H9 (cell line): ENCODE results near the gene CCR3. TPM values are rescaled to one million over a fixed set of nuclear protein-coding genes. Genes with fewer than 3 reads are reported as not detected.

Experiments
- DNase-seq: peaks from one replicate; pipeline ENCODE4 v3.0.0-alpha.2; 2017
- H2AFZ ChIP-seq: one replicate; pipeline ENCODE4 v1.6.1; 2013; ENCODE audit warnings: mild to moderate bottlenecking, low read length, control low read depth, moderate library complexity
- H2AK5ac ChIP-seq: 2 replicates; pipeline ENCODE4 v1.6.1; 2013; ENCODE audit warnings: low read length, control low read depth, mixed read lengths; ENCODE audit not compliant: insufficient read length
- H2BK120ac ChIP-seq: one replicate; pipeline ENCODE4 v1.6.1; 2013; ENCODE audit warnings: low read depth, mild to moderate bottlenecking, low read length, control low read depth, inconsistent platforms; ENCODE audit not compliant: poor library complexity, severe bottlenecking
- H2BK12ac ChIP-seq: 2 replicates; pipeline ENCODE4 v1.6.1; 2013; ENCODE audit warnings: low read length, control low read depth, mixed read lengths, low read depth; ENCODE audit not compliant: insufficient read length
- H2BK15ac ChIP-seq: 2 replicates; pipeline ENCODE4 v1.6.1; 2013; ENCODE audit warnings: low read depth, low read length, control low read depth
- H2BK20ac ChIP-seq: one replicate; pipeline ENCODE4 v1.6.1; 2013; ENCODE audit warnings: low read depth, mild to moderate bottlenecking, low read length, control low read depth, inconsistent platforms; ENCODE audit not compliant: poor library complexity, severe bottlenecking
- H2BK5ac ChIP-seq: 2 replicates; pipeline ENCODE4 v1.6.1; 2013; ENCODE audit warnings: low read length, control low read depth, mixed read lengths; ENCODE audit not compliant: insufficient read length
- H3K14ac ChIP-seq: 2 replicates; pipeline ENCODE4 v1.6.1; 2013; ENCODE audit warnings: low read length, control low read depth; ENCODE audit not compliant: insufficient read depth
- H3K18ac ChIP-seq: 2 replicates; pipeline ENCODE4 v1.6.1; 2013; ENCODE audit warnings: low read depth, mild to moderate bottlenecking, mixed read lengths, low read length, control low read depth; ENCODE audit not compliant: insufficient read length
- H3K23ac ChIP-seq: 2 replicates; pipeline ENCODE4 v1.6.1; 2013; ENCODE audit warnings: low read length, control low read depth, mixed read lengths, low read depth; ENCODE audit not compliant: insufficient read length
- H3K23me2 ChIP-seq: 2 replicates; pipeline ENCODE4 v1.6.1; 2013; ENCODE audit warnings: low read depth, mild to moderate bottlenecking, mixed read lengths, low read length, control low read depth; ENCODE audit not compliant: insufficient read length, poor library complexity, severe bottlenecking
- H3K27ac ChIP-seq: 2 replicates; pipeline ENCODE4 v1.5.1; 2013; ENCODE audit warnings: low read length, control low read depth, mixed read lengths, low read depth; ENCODE audit not compliant: insufficient read length
- H3K27me3 ChIP-seq: 2 replicates; pipeline ENCODE4 v1.6.1; 2013; ENCODE audit warnings: low read length, control low read depth, inconsistent platforms; ENCODE audit not compliant: insufficient read depth
- H3K4ac ChIP-seq: 2 replicates; pipeline ENCODE4 v1.6.1; 2013; ENCODE audit warnings: low read depth, mild to moderate bottlenecking, control low read depth, inconsistent platforms, low read length, moderate library complexity
- H3K4me1 ChIP-seq: 2 replicates; pipeline ENCODE4 v1.6.1; 2013; ENCODE audit warnings: low read length, control low read depth, inconsistent platforms; ENCODE audit not compliant: insufficient read depth
- H3K4me2 ChIP-seq: 2 replicates; pipeline ENCODE4 v1.6.1; 2013; ENCODE audit warnings: low read length, control low read depth, mixed read lengths; ENCODE audit not compliant: insufficient read length, insufficient read depth
- H3K56ac ChIP-seq: 2 replicates; pipeline ENCODE4 v1.6.1; 2013; ENCODE audit warnings: low read depth, mild to moderate bottlenecking, mixed read lengths, low read length, control low read depth; ENCODE audit not compliant: insufficient read length
- H3K79me1 ChIP-seq: 2 replicates; pipeline ENCODE4 v1.6.1; 2013; ENCODE audit warnings: low read depth, mild to moderate bottlenecking, moderate library complexity, low read length, control low read depth, inconsistent platforms; ENCODE audit not compliant: insufficient read depth, poor library complexity, severe bottlenecking
- H3K79me2 ChIP-seq: 2 replicates; pipeline ENCODE4 v1.6.1; 2013; ENCODE audit warnings: low read length, control low read depth, inconsistent platforms; ENCODE audit not compliant: insufficient read depth
- H3K9ac ChIP-seq: 2 replicates; pipeline ENCODE4 v1.6.1; 2013; ENCODE audit warnings: low read length, control low read depth, mixed read lengths; ENCODE audit not compliant: insufficient read length; ENCODE audit errors: extremely low read depth
- H3K9me3 ChIP-seq: one replicate; pipeline ENCODE4 v1.6.1; 2013; ENCODE audit warnings: low read depth, low read length, inconsistent platforms; ENCODE audit not compliant: control insufficient read depth
- H3T11ph ChIP-seq: one replicate; pipeline ENCODE4 v1.6.1; 2013; ENCODE audit warnings: mild to moderate bottlenecking, low read length, control low read depth, inconsistent platforms
- H4K20me1 ChIP-seq: one replicate; pipeline ENCODE4 v1.6.1; 2013; ENCODE audit not compliant: control insufficient read depth, insufficient read length, insufficient read depth
- H4K5ac ChIP-seq: 2 replicates; pipeline ENCODE4 v1.6.1; 2013; ENCODE audit warnings: low read depth, mild to moderate bottlenecking, mixed read lengths, low read length, control low read depth; ENCODE audit not compliant: insufficient read length
- H4K8ac ChIP-seq: replicated peaks from 2 replicates; pipeline ENCODE4 v1.6.1; 2013; ENCODE audit warnings: low read length, control low read depth, mixed read lengths, low read depth; ENCODE audit not compliant: insufficient read length
- H4K91ac ChIP-seq: 2 replicates; pipeline ENCODE4 v1.6.1; 2013; ENCODE audit warnings: low read depth, mild to moderate bottlenecking, moderate library complexity, mixed read lengths, low read length, control low read depth; ENCODE audit not compliant: insufficient read length
- H3K27ac Mint-ChIP-seq, 3 experiments: 2 replicates in 2 of 3; 3 replicates in 1 of 3; pipeline ENCODE4 v1.8.0; 2020 to 2021; ENCODE audit warnings: mixed read lengths in 3 of 3, mild to moderate bottlenecking in 1 of 3, moderate library complexity in 1 of 3
- H3K27me3 Mint-ChIP-seq: 2 replicates; pipeline ENCODE4 v1.8.0; 2021; ENCODE audit warnings: low read depth, mild to moderate bottlenecking, moderate library complexity, mixed read lengths
- H3K36me3 Mint-ChIP-seq, 3 experiments: 2 replicates in 2 of 3; 3 replicates in 1 of 3; pipeline ENCODE4 v1.8.0; 2020 to 2021; ENCODE audit warnings: low read depth in 3 of 3, mixed read lengths in 3 of 3; ENCODE audit not compliant: insufficient read depth in 1 of 3
- H3K4me1 Mint-ChIP-seq, 2 experiments: 2 replicates each; pipeline ENCODE4 v1.8.0; 2020; ENCODE audit warnings: mixed read lengths in 2 of 2
- H3K4me3 Mint-ChIP-seq, 2 experiments: 2 replicates in 1 of 2; 3 replicates in 1 of 2; pipeline ENCODE4 v1.8.0; 2020 to 2021; ENCODE audit warnings: mild to moderate bottlenecking in 2 of 2, mixed read lengths in 2 of 2, moderate library complexity in 1 of 2
- H3K9me3 Mint-ChIP-seq, 2 experiments: 2 replicates in 1 of 2; 3 replicates in 1 of 2; pipeline ENCODE4 v1.8.0; 2020; ENCODE audit warnings: mild to moderate bottlenecking in 2 of 2, mixed read lengths in 2 of 2, moderate library complexity in 1 of 2
- WGBS: extraction: QIAGEN DNeasy Blood & Tissue Kit; methylation state at CpG from one replicate; pipeline ENCODE4 v1.1.7; 2013; ENCODE audit warnings: missing lambda C conversion rate, low lambda C conversion rate, mixed read lengths; ENCODE audit not compliant: insufficient read length; ENCODE audit errors: extremely low coverage; 5-methylcytosine and 5-hydroxymethylcytosine counted together
- total RNA-seq: library from RNA; stranded (reverse); gene quantifications from 2 replicates; pipeline ENCODE4 v1.2.1, GENCODE V29; 2021
- TF ChIP-seq, protein P1 (sequence below): fragments of 200-600 bp; sonication (generic); conservative IDR thresholded peaks from 3 replicates; pipeline ENCODE4 v1.8.0; 2021; ENCODE audit warnings: antibody characterized with exemption, mild to moderate bottlenecking

The CCR3 gene
- total RNA-seq, 1 experiment from 2014 or later, result not detected

DNA sequence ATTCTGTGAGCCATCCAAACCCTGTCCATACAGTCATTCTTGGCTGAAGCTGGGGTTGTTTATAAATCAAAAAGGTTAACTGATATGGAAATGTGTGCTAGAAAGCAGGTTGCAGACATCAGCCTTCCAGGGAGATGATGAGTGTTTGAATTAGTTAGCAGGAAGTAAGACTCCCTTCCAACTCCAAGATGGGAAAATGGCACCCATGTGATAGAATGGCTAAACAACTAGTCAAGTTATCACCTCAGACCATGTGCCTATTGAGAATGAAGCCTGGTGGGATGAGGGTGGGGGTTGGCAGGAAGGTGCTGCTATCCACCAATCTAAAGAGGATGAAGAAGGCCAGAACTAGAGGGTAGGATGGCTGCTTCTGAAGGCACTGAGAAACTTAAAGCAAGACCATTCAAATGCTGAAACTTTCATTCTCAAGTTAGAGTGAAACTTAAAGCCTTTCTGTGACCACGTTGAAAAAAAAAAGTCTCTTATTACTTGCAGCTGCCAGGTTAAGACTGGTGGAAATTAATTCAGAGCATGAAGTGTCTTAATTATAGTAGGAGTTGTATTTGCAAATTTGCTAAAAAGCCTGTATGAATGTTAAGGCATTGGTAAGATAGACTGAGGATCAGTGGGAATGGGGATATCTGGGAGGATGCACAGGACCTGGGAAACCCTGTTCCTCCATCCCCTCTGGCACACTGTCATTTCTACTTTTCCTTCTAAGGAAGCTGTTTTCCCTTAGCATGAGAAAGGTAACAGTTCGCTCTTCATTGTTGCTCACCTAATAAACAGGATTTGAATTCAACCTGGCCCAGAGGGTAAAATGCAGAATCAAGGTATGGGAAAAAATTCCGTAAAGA is 36.8 kb downstream of the CCR3 start:
- Histone ChIP-seq H4K91ac (no peak overlapping the region), H2AFZ (no peak overlapping the region), H4K8ac (no peak overlapping the region), H3K18ac (no peak overlapping the region), H2BK15ac (no peak overlapping the region), H3K27ac (no peak overlapping the region), H2AK5ac (no peak overlapping the region), H3K4me2 (no peak overlapping the region), H2BK12ac (no peak overlapping the region), H3T11ph (no peak overlapping the region), H2BK120ac (no peak overlapping the region), H4K5ac (no peak overlapping the region), H3K79me1 (no peaks in the 10 kb centered on the region), H3K9me3 (peaks cover 13% of the 10 kb centered on the region), H3K79me2 (no peaks in the 10 kb centered on the region), H2BK5ac (no peak overlapping the region), H3K56ac (no peak overlapping the region), H3K23me2 (no peaks in the 10 kb centered on the region), H2BK20ac (no peak overlapping the region), H3K9ac (no peak overlapping the region), H3K4me1 (no peaks in the 10 kb centered on the region), H4K20me1 (no peaks in the 10 kb centered on the region), H3K4ac (no peak overlapping the region), H3K27me3 (no peaks in the 10 kb centered on the region), H3K14ac (no peak overlapping the region), H3K23ac (no peak overlapping the region)
- Mint-ChIP-seq H3K27me3 (peaks cover 8% of the 10 kb centered on the region), H3K4me3 (no peak overlapping the region), H3K9me3 (peaks cover 19 to 30% of the 10 kb centered on the region in 2 experiments), H3K27ac (no peak overlapping the region), H3K4me1 (no peaks in the 10 kb centered on the region), H3K36me3 (peaks cover 6 to 16% (median 11%) of the 10 kb centered on the region in 3 experiments; a peak in 5 of 7 replicates)
- no CpG with 5 or more reads among the region's 3 CpGs for WGBS
- TF ChIP-seq, protein P1, sequence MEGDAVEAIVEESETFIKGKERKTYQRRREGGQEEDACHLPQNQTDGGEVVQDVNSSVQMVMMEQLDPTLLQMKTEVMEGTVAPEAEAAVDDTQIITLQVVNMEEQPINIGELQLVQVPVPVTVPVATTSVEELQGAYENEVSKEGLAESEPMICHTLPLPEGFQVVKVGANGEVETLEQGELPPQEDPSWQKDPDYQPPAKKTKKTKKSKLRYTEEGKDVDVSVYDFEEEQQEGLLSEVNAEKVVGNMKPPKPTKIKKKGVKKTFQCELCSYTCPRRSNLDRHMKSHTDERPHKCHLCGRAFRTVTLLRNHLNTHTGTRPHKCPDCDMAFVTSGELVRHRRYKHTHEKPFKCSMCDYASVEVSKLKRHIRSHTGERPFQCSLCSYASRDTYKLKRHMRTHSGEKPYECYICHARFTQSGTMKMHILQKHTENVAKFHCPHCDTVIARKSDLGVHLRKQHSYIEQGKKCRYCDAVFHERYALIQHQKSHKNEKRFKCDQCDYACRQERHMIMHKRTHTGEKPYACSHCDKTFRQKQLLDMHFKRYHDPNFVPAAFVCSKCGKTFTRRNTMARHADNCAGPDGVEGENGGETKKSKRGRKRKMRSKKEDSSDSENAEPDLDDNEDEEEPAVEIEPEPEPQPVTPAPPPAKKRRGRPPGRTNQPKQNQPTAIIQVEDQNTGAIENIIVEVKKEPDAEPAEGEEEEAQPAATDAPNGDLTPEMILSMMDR, result no peak
- DNase-seq, result no peak
